ENCODE measurements around the gene SLC7A4. TPM values are rescaled to one million over a fixed set of nuclear protein-coding genes. Genes with fewer than 3 reads are reported as not detected.

SLC7A4 gene
- total and polyA plus RNA-seq, 2 of the 8 experiments (the other 6 are each of a cell fraction or from before 2014, with no cell fraction given): 0.92 TPM; not detected in 1

DNA sequence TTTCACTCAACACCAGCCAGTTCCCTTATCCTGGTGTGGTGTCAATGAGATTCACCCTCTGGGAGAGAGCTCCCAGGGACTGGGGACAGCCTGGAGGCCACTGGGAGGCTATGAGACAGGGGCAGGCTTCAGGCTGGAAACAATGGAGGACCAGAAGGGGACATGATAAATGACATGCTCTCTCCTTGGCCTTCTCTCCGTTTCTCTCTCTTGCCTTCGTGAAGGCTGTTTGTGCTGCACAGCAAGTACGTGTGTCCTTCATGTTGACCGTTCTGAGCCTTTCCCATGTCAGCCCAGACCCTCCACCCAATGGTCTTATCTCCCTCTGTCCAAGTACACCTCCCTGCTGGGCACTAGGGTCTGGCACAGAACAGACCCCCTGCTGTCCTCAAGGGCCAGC, 51.8 kb downstream of the SLC7A4 start:
- Histone ChIP-seq H2BK120ac (replicated peaks; ENCODE audit: low read depth, low read length) (no peak overlapping the region), H3K27ac (ENCODE audit: low read depth, low read length) (no peak overlapping the region), H2BK12ac (ENCODE audit: low read depth, low read length) (no peak overlapping the region), H3K14ac (ENCODE audit: insufficient read length) (no peak overlapping the region), H2BK15ac (ENCODE audit: low read length) (no peak overlapping the region), H3K4ac (replicated peaks; ENCODE audit: insufficient read length, low read depth, low read length) (no peak overlapping the region), H4K20me1 (replicated peaks in 1 of 2; ENCODE audit: control insufficient read depth in 1 of 2, insufficient read depth in 2 of 2, low read length in 2 of 2) (peaks cover under 1 to 1% of the 10 kb centered on the region in 2 experiments), H2AFZ (ENCODE audit: low read length) (no peak overlapping the region), H3K56ac (replicated peaks; ENCODE audit: insufficient read length, low read depth, low read length) (no peak overlapping the region), H3K27me3 (replicated peaks in 1 of 4; ENCODE audit: control insufficient read depth in 3 of 4, extremely low read depth in 1 of 4, insufficient read depth in 3 of 4, low read length in 3 of 4) (peaks cover 0 to 14% (median 7%) of the 10 kb centered on the region in 4 experiments; a peak in 5 of 7 replicates), H3K4me1 (replicated peaks in 1 of 4; ENCODE audit: control insufficient read depth in 3 of 4, insufficient read depth in 4 of 4, low read length in 3 of 4) (peaks cover 5 to 25% (median 8%) of the 10 kb centered on the region in 4 experiments; a peak in 6 of 7 replicates), H3K18ac (ENCODE audit: extremely low read depth, low read length) (no peak overlapping the region), H2AK5ac (ENCODE audit: low read depth, low read length) (peak overlapping the region; percentile 8), H4K5ac (ENCODE audit: insufficient read length, low read depth, low read length) (no peak overlapping the region), H3K9me3 (ENCODE audit: insufficient read depth in 2 of 2, low read depth in 1 of 2, low read length in 1 of 2) (peaks cover 11 to 17% of the 10 kb centered on the region in 2 experiments), H3K36me3 (ENCODE audit: control insufficient read depth in 2 of 4, insufficient read depth in 4 of 4, low read length in 3 of 4) (no peaks in the 10 kb centered on the region), H3K4me3 (ENCODE audit: extremely low read depth in 1 of 4, insufficient read depth in 2 of 4, low read depth in 3 of 4, low read length in 4 of 4) (no peak overlapping the region), H2BK5ac (ENCODE audit: low read depth, low read length) (no peak overlapping the region), H4K91ac (replicated peaks; ENCODE audit: insufficient read length, low read length) (no peak overlapping the region), H3K79me2 (ENCODE audit: control insufficient read depth in 1 of 2, insufficient read depth in 2 of 2, low read length in 2 of 2) (no peaks in the 10 kb centered on the region), H3K4me2 (ENCODE audit: insufficient read depth in 1 of 2, low read depth in 2 of 2, low read length in 2 of 2) (peak overlapping the region; percentile 63 to 92; a peak in 1 of 4 replicates), H4K8ac (ENCODE audit: extremely low read depth, insufficient read depth, low read length) (no peak overlapping the region; the same call in none of the 2 replicates), H3K23ac (ENCODE audit: insufficient read length) (no peak overlapping the region), H3K79me1 (ENCODE audit: low read depth, low read length) (no peaks in the 10 kb centered on the region), H3K23me2 (ENCODE audit: low read depth, low read length) (peaks cover 8% of the 10 kb centered on the region), H3K9ac (replicated peaks in 1 of 4; ENCODE audit: extremely low read depth in 1 of 4, low read depth in 3 of 4, low read length in 3 of 4) (peak overlapping the region in 1 of 4 experiments; percentile 15; a peak in 1 of 7 replicates), H2BK20ac (ENCODE audit: low read length) (no peak overlapping the region)
- ChIA-PET POLR2A (ENCODE audit: partially characterized antibody) (interaction anchor here (1.9 to 4.6 kb wide), 2 partner anchors 18 to 22 kb away, joined by 6 to 45 read pairs; partner anchors contain the start of gene THAP7), CTCF (ENCODE audit: partially characterized antibody) (interaction anchor here (0.7 to 2.5 kb wide), 5 partner anchors 8 to 204 kb away, joined by 3 to 10 read pairs (median 3); partner anchors contain the start of gene THAP7)
- 91% methylated on average over 4 of the region's 4 CpGs; no CpG with 5 or more reads in 1 of the 2 experiments for WGBS, 2 experiments (ENCODE audit: extremely low coverage in 1 of 2, insufficient coverage in 1 of 2, insufficient read length in 1 of 2, insufficient replicate concordance in 2 of 2, low coverage in 1 of 2, low lambda C conversion rate in 2 of 2, missing lambda C conversion rate in 1 of 2)
- no peak for FAIRE-seq
- no peak for DNase-seq (ENCODE audit: low read depth in 1 of 2, low spot score in 2 of 2)
- TF ChIP-seq TBP (IDR thresholded peaks at IDR 0.05; ENCODE audit: low read depth, low read length) (no peak), FOSL1 (IDR thresholded peaks at IDR 0.05; ENCODE audit: insufficient read depth, low read depth, low read length) (no peak), SP4 (IDR thresholded peaks at IDR 0.05; ENCODE audit: low read length) (no peak), GABPA (IDR thresholded peaks at IDR 0.05; ENCODE audit: borderline replicate concordance, insufficient read depth, low read length) (no peak), SIN3A (conservative IDR thresholded peaks at IDR 0.05 in 1 of 2, IDR thresholded peaks at IDR 0.05 in 1 of 2; ENCODE audit: low read depth in 1 of 2, low read length in 2 of 2) (no peak), MAFK (IDR thresholded peaks at IDR 0.05; ENCODE audit: low read depth, low read length) (no peak), MAX (IDR thresholded peaks at IDR 0.05) (no peak), POLR2A (IDR thresholded peaks at IDR 0.05; ENCODE audit: control extremely low read depth in 1 of 2, low read depth in 2 of 2, low read length in 2 of 2) (no peak), RFX5 (IDR thresholded peaks at IDR 0.05; ENCODE audit: borderline replicate concordance, low read depth, low read length) (no peak), TAF7 (optimal IDR thresholded peaks at IDR 0.05; ENCODE audit: borderline replicate concordance, low read depth, low read length) (no peak), HDAC6 (IDR thresholded peaks at IDR 0.05; ENCODE audit: low read depth, low read length) (no peak), ATF3 (IDR thresholded peaks at IDR 0.05; ENCODE audit: insufficient read depth, low read depth, low read length) (no peak), NRF1 (IDR thresholded peaks at IDR 0.05; ENCODE audit: low read depth, low read length) (no peak)

Measured in H1 (cell line).